ENCODE measurements around the gene SHLD1.
"Not testable (repeated sequence)": the region's sequence is repeated elsewhere in the genome, so short reads cannot be mapped to it uniquely, and the experiment has no call there.

The SHLD1 gene

GRCh38 chr20:5722927-5723326 is 27.3 kb upstream of the SHLD1 start:
- peaks cover 7% of the 10 kb centered on the region for H3K9me3 Mint-ChIP-seq
- peaks cover 14% of the 10 kb centered on the region for H3K4me1 Mint-ChIP-seq
- H3K27ac Mint-ChIP-seq = no peak overlapping the region
- H3K4me3 Mint-ChIP-seq = no peak overlapping the region
- H3K27me3 Mint-ChIP-seq = peaks cover 18% of the 10 kb centered on the region
- ATAC-seq (ENCODE audit: low read depth) (no peak), DNase-seq (ENCODE audit: low spot score in 2 of 2) (no peak)
- H3K36me3 Mint-ChIP-seq = no peaks in the 10 kb centered on the region

GRCh38 chr20:5725183-5725463 is 25.1 kb upstream of the SHLD1 start:
- DNase-seq (ENCODE audit: low spot score in 2 of 2); ATAC-seq (ENCODE audit: low read depth); H3K4me3 Mint-ChIP-seq; H3K27ac Mint-ChIP-seq; H3K36me3 Mint-ChIP-seq; H3K4me1 Mint-ChIP-seq; H3K9me3 Mint-ChIP-seq: not testable (repeated sequence)
- peaks cover 15% of the 10 kb centered on the region for H3K27me3 Mint-ChIP-seq

- H3K36me3 Mint-ChIP-seq = no peaks in the 10 kb centered on the region
Measured at GRCh38 chr20:5727018-5727515, 23.1 kb upstream of the SHLD1 start.

GRCh38 chr20:5729348-5729747 is 20.9 kb upstream of the SHLD1 start:
- Mint-ChIP-seq H3K36me3 (no peaks in the 10 kb centered on the region), H3K9me3 (peaks cover 7% of the 10 kb centered on the region), H3K27ac (no peak overlapping the region), H3K4me3 (no peak overlapping the region), H3K27me3 (peaks cover 30% of the 10 kb centered on the region), H3K4me1 (peaks cover 4% of the 10 kb centered on the region)
- ATAC-seq (ENCODE audit: low read depth) (no peak), DNase-seq (ENCODE audit: low spot score in 2 of 2) (no peak)

More at GRCh38 chr20:5727018-5727515, 23.1 kb upstream of the SHLD1 start:
- Mint-ChIP-seq H3K4me1 (peaks cover 4% of the 10 kb centered on the region), H3K4me3 (no peak overlapping the region), H3K27ac (no peak overlapping the region), H3K27me3 (peaks cover 20% of the 10 kb centered on the region), H3K9me3 (peaks cover 7% of the 10 kb centered on the region)
- DNase-seq (ENCODE audit: low spot score in 2 of 2) (no peak), ATAC-seq (ENCODE audit: low read depth) (no peak)

GRCh38 chr20:5730131-5730530 is 20.1 kb upstream of the SHLD1 start:
- DNase-seq (ENCODE audit: low spot score in 2 of 2) = no peak
- peaks cover 2% of the 10 kb centered on the region for H3K4me1 Mint-ChIP-seq
- no peak for ATAC-seq (ENCODE audit: low read depth)
- no peak overlapping the region for H3K27ac Mint-ChIP-seq
- peaks cover 32% of the 10 kb centered on the region for H3K27me3 Mint-ChIP-seq
- no peak overlapping the region for H3K4me3 Mint-ChIP-seq
- peaks cover 7% of the 10 kb centered on the region for H3K9me3 Mint-ChIP-seq
- H3K36me3 Mint-ChIP-seq = no peaks in the 10 kb centered on the region

DNA sequence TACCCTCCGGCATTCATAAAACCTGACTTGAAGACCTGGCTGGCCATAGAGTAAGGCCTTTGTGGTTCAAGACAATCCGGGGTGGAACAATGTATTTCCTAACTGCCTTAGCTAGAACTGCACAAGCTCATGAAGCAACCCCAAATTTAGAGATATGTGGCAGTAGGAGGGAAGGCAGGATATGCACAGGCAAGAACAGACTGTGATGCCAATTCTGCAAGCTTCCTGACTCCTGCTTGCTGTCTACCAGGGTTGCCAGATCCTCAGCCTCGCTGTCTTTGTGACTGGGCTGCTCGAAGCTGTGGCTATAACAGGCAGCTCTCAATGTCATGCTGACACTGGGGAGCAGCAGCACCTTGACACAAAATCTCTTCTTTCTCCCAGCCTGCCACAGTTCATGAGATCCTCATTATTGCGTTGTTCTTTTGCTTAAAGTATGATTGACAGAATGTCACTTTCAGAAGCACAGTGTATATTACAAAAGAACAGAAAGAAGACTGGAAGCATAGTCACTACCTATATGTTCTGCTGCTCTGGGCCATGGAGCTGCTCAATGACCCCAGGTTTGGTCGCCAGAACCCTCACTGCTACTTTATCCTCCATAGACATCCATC is 18.3 kb upstream of the SHLD1 start:
- DNase-seq (ENCODE audit: low spot score in 2 of 2) (no peak), ATAC-seq (ENCODE audit: low read depth) (no peak)
- H3K27ac Mint-ChIP-seq = no peak overlapping the region
- H3K9me3 Mint-ChIP-seq = peaks cover 5% of the 10 kb centered on the region
- H3K4me1 Mint-ChIP-seq = peaks cover 9% of the 10 kb centered on the region
- H3K27me3 Mint-ChIP-seq = peaks cover 38% of the 10 kb centered on the region
- no peaks in the 10 kb centered on the region for H3K36me3 Mint-ChIP-seq
- H3K4me3 Mint-ChIP-seq = no peak overlapping the region

DNA sequence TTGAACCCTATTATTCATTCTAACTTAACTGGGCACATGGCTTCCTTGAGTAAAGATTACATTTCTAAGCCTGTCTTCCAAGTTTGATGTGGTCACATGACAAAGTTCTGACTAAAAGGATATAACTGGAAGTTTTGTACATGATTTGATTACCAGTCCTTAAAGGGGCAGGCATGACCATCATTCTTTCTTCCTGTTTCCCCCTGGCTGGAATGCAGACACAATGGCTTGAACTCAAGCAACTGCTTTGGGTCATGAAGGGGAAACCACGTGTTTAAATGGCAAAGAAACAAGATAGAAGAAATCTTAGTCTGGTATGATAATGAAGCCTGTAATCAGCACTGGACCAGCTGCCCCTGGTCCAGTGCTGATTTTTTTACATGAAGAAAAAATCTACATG is 15.6 kb upstream of the SHLD1 start:
- H3K4me1 Mint-ChIP-seq = peaks cover 21% of the 10 kb centered on the region
- DNase-seq (ENCODE audit: low spot score in 2 of 2) (no peak), ATAC-seq (ENCODE audit: low read depth) (no peak)
- H3K36me3 Mint-ChIP-seq = no peaks in the 10 kb centered on the region
- no peak overlapping the region for H3K4me3 Mint-ChIP-seq
- no peaks in the 10 kb centered on the region for H3K9me3 Mint-ChIP-seq
- peaks cover 32% of the 10 kb centered on the region for H3K27me3 Mint-ChIP-seq
- no peak overlapping the region for H3K27ac Mint-ChIP-seq

- H3K4me1 Mint-ChIP-seq = peaks cover 21% of the 10 kb centered on the region
- no peak for DNase-seq (ENCODE audit: low spot score in 2 of 2)
Measured at GRCh38 chr20:5735845-5736510, 14.2 kb upstream of the SHLD1 start.

GRCh38 chr20:5737619-5737953 is 12.6 kb upstream of the SHLD1 start:
- ATAC-seq (ENCODE audit: low read depth) (peak; percentile 5), DNase-seq (ENCODE audit: low spot score in 2 of 2) (no peak)
- no peaks in the 10 kb centered on the region for H3K9me3 Mint-ChIP-seq
- no peaks in the 10 kb centered on the region for H3K36me3 Mint-ChIP-seq
- peaks cover 33% of the 10 kb centered on the region for H3K27me3 Mint-ChIP-seq
- H3K4me1 Mint-ChIP-seq = peaks cover 21% of the 10 kb centered on the region
- no peak overlapping the region for H3K4me3 Mint-ChIP-seq
- H3K27ac Mint-ChIP-seq = no peak overlapping the region

More at GRCh38 chr20:5735845-5736510, 14.2 kb upstream of the SHLD1 start:
- H3K36me3 Mint-ChIP-seq = no peaks in the 10 kb centered on the region
- ATAC-seq (ENCODE audit: low read depth) = no peak
- no peaks in the 10 kb centered on the region for H3K9me3 Mint-ChIP-seq
- no peak overlapping the region for H3K27ac Mint-ChIP-seq
- peaks cover 32% of the 10 kb centered on the region for H3K27me3 Mint-ChIP-seq
- no peak overlapping the region for H3K4me3 Mint-ChIP-seq

DNA sequence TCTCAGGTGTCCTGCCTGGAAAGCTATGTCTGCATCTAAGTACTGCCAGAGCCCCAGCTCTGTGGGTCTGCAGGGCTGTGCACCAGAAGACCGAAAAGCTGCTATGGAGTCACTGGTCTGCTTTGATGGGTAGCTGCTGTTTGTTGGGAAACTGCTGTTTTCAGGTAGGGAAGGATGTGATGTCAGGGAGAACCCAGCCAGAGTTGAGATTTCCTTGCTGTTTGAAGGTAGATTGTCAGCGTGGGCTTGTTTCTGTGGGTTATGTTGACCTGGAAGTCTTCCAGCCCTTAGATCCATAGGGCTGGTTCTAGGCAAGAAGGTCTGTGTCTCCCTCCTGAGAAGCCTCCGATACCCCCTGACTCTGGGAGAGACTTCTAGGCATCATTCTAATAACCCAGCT is 12.2 kb upstream of the SHLD1 start:
- H3K9me3 Mint-ChIP-seq = no peaks in the 10 kb centered on the region
- peaks cover 32% of the 10 kb centered on the region for H3K27me3 Mint-ChIP-seq
- H3K4me1 Mint-ChIP-seq = peaks cover 21% of the 10 kb centered on the region
- H3K36me3 Mint-ChIP-seq = no peaks in the 10 kb centered on the region
- H3K27ac Mint-ChIP-seq = no peak overlapping the region
- no peak overlapping the region for H3K4me3 Mint-ChIP-seq
- ATAC-seq (ENCODE audit: low read depth) = peak; percentile 2
- DNase-seq (ENCODE audit: low spot score in 2 of 2) = no peak

GRCh38 chr20:5740643-5741042 is 9.6 kb upstream of the SHLD1 start:
- H3K27ac Mint-ChIP-seq; H3K4me3 Mint-ChIP-seq; ATAC-seq (ENCODE audit: low read depth); H3K36me3 Mint-ChIP-seq; H3K9me3 Mint-ChIP-seq; DNase-seq (ENCODE audit: low spot score in 2 of 2): not testable (repeated sequence)
- H3K27me3 Mint-ChIP-seq = peaks cover 29% of the 10 kb centered on the region
- peaks cover 21% of the 10 kb centered on the region for H3K4me1 Mint-ChIP-seq

- no peak for DNase-seq (ENCODE audit: low spot score in 2 of 2)
- Mint-ChIP-seq H3K4me3 (no peak overlapping the region), H3K27me3 (peaks cover 24% of the 10 kb centered on the region), H3K4me1 (peaks cover 17% of the 10 kb centered on the region), H3K36me3 (no peaks in the 10 kb centered on the region), H3K9me3 (no peaks in the 10 kb centered on the region), H3K27ac (no peak overlapping the region)
- no peak for ATAC-seq (ENCODE audit: low read depth)
Measured at GRCh38 chr20:5741089-5741488, 9.1 kb upstream of the SHLD1 start.

- H3K4me3 Mint-ChIP-seq = no peak overlapping the region
- peaks cover 14% of the 10 kb centered on the region for H3K4me1 Mint-ChIP-seq
- DNase-seq (ENCODE audit: low spot score in 2 of 2) (no peak), ATAC-seq (ENCODE audit: low read depth) (no peak)
- H3K27ac Mint-ChIP-seq = no peak overlapping the region
- H3K9me3 Mint-ChIP-seq = no peaks in the 10 kb centered on the region
- peaks cover 26% of the 10 kb centered on the region for H3K27me3 Mint-ChIP-seq
- no peaks in the 10 kb centered on the region for H3K36me3 Mint-ChIP-seq
Measured at GRCh38 chr20:5742041-5742440, 8.2 kb upstream of the SHLD1 start.

DNA sequence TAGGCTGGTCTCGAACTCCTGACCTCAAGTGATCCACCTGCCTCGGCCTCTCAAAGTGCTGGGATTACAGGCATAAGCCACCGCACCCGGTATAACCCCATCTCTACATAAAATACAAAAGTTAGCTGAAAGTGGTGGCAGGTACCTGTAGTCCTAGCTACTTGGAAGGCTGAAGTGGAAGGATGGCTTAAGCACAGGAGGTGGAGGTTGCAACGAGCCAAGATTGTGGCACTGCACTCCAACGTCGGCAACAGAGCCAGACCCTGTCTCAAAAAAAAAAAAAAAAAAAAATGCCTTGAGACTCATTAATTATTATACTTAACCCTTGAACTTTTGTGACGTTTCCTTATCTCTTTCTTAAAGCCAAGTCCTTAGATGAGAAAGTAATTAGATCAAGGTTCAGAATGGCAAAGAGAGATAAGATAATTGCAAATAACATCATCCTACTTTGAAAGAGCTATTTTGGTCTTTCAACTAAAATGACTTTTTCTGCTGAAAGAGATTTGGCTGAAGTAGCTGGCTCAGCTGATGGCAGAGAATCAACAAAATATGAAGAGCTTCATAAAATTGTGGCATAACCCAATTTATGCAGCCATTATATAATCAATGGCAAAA is 4.7 kb upstream of the SHLD1 start:
- H3K36me3 Mint-ChIP-seq = peaks cover 3% of the 10 kb centered on the region
- no peak overlapping the region for H3K4me3 Mint-ChIP-seq
- H3K27me3 Mint-ChIP-seq = peaks cover 19% of the 10 kb centered on the region
- DNase-seq (ENCODE audit: low spot score in 2 of 2) = no peak
- H3K4me1 Mint-ChIP-seq = peaks cover 3% of the 10 kb centered on the region
- no peak for ATAC-seq (ENCODE audit: low read depth)
- no peak overlapping the region for H3K27ac Mint-ChIP-seq
- H3K9me3 Mint-ChIP-seq = no peaks in the 10 kb centered on the region

DNA sequence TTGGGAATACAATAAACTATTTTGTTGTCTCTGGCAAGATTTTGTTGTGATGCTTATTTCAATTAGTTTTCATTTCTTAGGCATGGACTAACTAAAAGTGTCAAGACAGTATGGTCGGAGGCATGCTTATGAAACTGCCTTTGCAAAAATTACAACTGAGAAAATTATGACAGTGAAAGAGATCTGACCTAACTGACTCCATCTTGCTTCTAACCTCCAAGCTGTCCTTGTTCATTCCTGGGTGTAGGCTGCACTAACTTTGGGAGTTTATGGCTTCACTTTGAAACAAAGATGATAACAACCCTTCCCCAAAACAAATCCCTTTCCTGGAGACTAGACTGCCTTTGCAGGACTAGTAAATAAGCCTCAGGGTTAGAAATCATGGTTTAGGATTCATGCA is 4.1 kb upstream of the SHLD1 start:
- H3K36me3 Mint-ChIP-seq = peaks cover 3% of the 10 kb centered on the region
- DNase-seq (ENCODE audit: low spot score in 2 of 2) = no peak

More for the DNA sequence above, 4.1 kb upstream of the SHLD1 start:
- ATAC-seq (ENCODE audit: low read depth) = no peak
- no peak overlapping the region for H3K4me3 Mint-ChIP-seq
- no peaks in the 10 kb centered on the region for H3K9me3 Mint-ChIP-seq
- H3K4me1 Mint-ChIP-seq = peaks cover 3% of the 10 kb centered on the region
- H3K27me3 Mint-ChIP-seq = peaks cover 16% of the 10 kb centered on the region
- H3K27ac Mint-ChIP-seq = no peak overlapping the region

Measured in memory B cell (primary cell).